ENCODE results near the gene GPI.
"Not testable (repeated sequence)": the region's sequence is repeated elsewhere in the genome, so short reads cannot be mapped to it uniquely, and the experiment has no call there.

GPI gene

DNA sequence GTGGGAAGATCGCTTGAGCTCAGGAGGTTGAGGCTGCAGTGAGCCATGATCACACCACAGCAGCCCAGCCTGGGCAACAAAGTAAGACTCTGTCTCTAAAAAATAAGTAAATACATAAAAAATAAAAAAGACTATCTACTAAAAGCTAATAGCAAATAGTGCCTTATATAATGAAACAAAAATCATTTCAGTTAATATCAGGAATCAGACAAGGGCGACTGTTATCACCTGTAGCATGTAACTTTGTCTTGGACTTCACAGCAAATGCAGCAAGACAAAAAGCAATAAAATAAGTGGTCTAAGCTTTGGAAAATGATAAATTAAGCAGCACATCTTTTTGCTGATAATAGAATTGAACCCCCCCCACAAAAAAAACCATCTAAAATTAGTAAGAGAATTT lies 21.2 kb upstream of the GPI start:
- no peak for DNase-seq

DNA sequence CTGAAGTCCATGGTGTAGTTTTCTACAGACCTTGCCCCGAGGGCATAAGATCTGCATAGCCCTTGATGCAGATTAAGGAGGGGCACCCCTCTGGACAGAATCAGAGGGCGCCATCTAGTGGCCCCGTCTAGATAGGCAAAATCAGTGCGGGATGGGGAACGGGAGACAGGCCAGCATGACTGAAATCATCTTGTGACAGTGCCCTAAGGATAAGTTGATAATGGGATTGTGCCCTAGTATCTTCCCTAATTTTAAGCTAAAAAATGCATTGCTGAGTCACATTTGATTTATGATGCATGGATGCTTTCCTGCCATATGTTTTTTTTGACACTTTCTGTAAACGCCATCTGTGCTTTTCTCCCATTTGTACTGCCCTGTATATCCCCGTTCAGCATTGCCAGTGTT lies 19.0 kb upstream of the GPI start:
- peak; percentile 62 to 70 for DNase-seq

GRCh38 chr19:34347561-34348165 lies 17.3 kb upstream of the GPI start:
- DNase-seq, result no peak

DNA sequence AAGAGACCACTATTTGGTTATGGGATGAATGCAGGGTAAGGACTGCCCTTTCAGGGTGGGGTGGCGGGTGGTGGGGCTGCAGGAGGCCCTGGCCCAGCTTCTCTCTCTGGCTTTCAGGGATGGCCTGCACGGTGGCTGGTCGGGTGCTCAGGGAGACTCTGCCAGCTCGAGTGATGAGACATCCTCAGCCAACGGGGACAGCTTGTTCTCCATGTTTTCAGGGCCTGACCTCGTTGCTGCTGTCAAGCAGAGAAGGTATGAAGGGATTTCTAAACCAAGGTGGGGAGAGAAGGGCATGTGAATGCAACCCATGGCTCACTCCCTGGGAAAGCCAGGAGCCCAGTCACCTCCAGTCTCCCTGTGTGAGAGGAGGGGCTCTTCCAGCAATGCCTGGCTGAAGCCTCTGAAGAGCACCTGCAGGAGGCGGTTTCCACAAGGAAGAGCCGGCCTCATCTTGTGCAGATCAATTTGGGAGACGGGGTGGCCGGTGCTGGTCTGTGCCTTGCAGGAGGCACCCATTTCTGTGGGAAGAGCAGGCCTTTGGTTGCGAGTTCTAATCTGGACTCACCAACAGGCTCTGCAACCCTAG lies 16.0 kb upstream of the GPI start:
- DNase-seq, result no peak

DNA sequence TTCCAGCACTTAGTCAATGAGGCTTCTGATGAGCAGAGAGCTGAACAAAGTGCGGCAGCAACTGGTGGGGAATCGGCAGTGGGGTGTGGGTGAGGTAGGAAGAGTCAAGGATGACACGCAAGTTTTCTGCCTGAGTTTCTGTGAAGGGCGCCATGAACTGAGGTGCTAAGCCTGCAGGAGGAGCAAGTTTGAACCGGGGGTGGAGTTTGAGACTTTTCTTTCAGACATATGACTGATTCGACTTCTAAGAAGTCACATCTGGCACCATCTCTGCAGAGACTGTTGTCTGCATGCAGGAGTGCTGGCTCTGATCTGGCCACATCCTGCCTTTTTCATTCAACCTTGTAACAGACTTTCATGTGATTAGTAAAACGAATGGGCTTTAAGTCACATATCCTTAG lies 14.8 kb upstream of the GPI start:
- peak; percentile 80 to 85 for DNase-seq

GRCh38 chr19:34351382-34351826 lies 13.6 kb upstream of the GPI start:
- DNase-seq, result no peak

DNA sequence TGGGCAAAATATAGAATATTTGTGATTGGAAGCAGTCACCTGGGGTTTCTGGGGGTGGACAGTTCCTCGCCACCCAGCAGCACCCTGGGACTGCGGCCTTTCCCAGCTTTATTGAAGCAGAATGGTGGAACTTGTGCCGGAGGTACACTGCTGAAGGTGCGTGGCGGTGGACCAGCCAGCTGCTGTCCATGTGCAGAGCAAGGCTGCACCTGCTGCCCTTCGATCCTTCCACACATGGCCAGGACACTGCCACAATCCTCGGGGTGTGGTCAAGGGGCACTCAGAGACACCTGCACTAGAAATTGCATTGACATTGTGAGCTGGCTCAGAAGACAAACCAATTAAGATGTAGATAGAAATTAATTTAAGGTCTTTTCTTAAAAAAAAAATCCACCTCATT lies 11.4 kb upstream of the GPI start:
- DNase-seq, result no peak

GRCh38 chr19:34355201-34355600 lies 9.8 kb upstream of the GPI start:
- no peak for DNase-seq

GRCh38 chr19:34356875-34357274 lies 8.1 kb upstream of the GPI start:
- DNase-seq, result no peak

DNA sequence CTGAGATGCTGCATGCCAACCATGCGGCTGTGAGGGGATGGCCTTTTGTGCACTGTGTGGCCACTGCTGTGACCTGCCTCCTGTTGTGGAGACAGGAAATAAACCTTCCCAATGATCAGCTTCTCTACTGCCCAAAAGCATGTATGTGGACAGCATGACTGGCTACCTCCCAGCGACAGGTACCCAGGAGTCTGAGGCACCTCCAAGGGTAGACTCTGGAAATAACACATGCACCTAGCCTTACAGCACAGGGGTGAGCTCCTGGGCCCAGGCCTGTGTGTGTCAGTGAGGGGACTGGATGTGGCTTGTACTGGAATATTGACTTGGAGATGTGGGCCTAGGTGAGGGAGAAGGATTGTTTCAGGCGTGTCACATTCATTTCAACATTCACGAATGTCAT lies 7.6 kb upstream of the GPI start:
- DNase-seq, result no peak

- DNase-seq, result peak; percentile 97 to 98
Observed at GRCh38 chr19:34359140-34359953, 5.6 kb upstream of the GPI start.

DNA sequence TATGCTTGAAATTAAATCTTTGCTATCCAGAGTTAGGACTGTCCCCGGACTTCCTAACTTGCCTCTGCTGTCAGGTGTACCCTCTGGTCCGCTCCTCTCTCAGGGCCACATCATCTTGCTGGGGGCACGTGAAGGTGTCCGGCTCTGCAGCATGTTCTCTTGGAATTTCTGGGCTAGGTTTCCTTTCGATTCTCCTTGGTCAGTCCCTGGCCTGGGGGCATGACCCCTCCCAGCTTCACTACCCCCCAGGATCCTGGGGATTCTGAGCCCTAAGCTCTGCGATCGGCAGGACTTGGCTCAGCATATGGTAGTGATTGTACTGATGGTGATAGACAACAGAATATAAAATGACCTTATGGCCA lies 5.1 kb upstream of the GPI start:
- DNase-seq, result no peak

- no peak for DNase-seq
Observed at GRCh38 chr19:34360354-34360909, 4.6 kb upstream of the GPI start.

- no peak for DNase-seq
Observed at GRCh38 chr19:34362679-34363069, 2.3 kb upstream of the GPI start.

GRCh38 chr19:34363094-34363493 lies 1.9 kb upstream of the GPI start:
- no peak for DNase-seq

DNA sequence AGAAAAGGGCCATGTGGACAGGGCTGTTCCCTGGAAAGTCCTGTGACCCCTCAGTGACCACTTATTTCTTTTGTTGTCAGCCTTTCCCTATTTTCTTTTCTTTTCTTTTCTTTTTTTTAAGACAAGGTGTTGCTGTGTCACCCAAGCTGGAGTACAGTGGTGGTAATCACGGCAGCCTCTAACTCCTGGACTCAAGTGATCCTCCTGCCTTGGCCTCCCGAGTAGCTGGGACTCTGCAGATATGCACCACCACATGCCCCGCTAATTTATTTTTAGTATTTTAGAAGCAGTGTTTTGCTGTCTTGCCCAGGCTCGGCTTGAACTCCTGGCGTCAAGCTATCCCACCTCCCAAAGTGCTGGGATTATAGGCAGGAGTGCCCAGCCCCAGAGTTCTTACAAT lies 1.1 kb upstream of the GPI start:
- DNase-seq, result no peak

GRCh38 chr19:34364462-34364829 lies 550 bp upstream of the GPI start:
- DNase-seq, result no peak

- no peak for DNase-seq
Observed at GRCh38 chr19:34365463-34366401, 736 bp downstream of the GPI start.

DNA sequence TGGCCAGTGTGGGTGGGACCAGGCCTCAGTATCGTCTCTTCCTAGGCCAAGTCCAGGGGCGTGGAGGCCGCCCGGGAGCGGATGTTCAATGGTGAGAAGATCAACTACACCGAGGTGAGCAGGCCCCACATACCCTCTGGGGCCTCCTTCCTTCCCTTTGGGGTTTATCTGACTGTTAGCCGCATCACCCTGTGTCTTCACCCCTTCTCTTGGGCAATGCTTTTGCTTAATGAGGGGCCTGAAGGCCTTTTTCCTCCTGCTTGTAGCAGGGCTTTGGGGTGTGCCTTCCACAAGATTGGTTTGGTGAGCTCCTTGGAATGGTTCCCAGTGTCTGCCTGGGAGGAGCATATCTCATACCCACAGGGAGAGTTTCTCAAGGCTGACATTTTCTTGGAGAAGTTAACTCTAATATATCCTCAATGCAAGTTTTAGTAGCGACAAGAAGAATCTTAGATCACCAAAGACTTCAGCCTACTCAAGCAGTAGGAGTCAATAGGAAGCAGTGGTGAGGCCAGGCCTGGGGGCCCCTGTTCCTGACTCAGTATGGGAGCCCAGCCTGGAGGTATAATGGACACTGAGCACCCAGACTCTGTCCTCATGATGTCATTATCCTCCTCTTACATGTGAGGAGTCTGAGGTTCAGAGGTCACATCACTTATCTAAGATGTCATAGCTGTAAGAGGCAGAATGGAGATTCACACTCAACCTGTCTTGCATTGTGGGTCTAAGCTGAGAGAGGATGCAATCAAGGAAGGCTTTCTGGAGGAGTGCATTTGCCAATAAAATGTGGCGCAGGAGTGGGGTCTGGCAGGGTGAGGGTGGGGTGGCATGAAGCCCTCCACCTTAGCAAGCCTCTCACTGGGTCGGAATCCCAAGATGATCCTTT lies 2.0 kb downstream of the GPI start:
- DNase-seq, result peak in 1 of 2 donors; percentile 24

DNA sequence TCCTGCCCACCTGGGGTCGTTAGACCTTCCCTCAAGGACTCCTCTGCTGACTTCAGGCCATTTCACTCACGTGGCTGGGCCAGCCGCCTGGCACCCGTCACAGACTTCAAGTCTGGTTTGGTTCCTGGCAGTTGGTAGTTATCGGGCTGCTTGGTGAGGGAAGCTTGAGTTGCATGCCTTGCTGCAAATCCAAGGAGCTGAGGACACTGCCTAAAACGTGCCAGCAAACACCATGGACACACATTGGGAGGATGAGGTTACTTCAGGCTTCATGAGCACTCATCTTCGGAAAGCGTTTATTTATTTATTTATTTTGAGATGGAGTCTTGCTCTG lies 2.6 kb downstream of the GPI start:
- no peak for DNase-seq

DNA sequence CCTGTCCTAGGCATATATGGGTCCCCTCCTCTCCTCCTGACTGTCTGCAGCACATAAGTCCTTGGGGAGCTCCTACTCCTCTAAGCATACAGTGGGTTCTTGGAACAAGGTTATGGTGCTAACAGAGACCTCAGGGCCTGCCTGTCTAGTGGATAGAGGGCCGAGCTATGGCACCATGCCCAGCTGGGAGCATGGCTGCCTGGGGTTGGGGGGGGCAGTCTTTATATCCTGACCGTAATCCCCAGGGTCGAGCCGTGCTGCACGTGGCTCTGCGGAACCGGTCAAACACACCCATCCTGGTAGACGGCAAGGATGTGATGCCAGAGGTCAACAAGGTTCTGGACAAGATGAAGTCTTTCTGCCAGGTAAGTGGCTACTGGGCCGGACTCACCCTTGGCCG lies 3.3 kb downstream of the GPI start:
- DNase-seq, result no peak

GRCh38 chr19:34369166-34369565 lies 4.2 kb downstream of the GPI start:
- DNase-seq, result not testable (repeated sequence)

All from CD4-positive, alpha-beta T cell treated with Interleukin-4 for 1 hour (primary cell).